ENCODE measurements around the gene DISC1.

DISC1 gene

DNA sequence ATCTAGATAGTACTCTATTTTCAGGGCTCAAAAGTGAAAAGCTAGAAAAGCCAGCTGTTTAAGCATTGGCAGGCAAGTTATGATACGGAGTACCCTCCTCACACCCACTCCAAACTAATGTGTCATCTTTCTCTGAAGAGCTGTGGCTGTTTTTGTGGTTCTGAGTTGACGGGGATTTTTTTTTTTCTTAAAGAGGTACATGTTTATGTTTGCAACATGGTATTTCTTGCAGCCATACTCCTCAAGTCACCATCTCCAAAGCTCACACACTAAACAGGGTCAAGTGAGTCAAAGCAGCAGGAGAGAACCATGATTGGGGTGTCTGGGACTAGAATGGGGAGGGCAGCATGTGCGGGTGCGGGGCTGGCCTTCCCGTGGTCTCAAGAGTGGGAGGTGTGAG, 347.2 kb downstream of the DISC1 start:
- no peak for DNase-seq (ENCODE audit: low read depth in 3 of 3, low spot score in 1 of 3)

DNA sequence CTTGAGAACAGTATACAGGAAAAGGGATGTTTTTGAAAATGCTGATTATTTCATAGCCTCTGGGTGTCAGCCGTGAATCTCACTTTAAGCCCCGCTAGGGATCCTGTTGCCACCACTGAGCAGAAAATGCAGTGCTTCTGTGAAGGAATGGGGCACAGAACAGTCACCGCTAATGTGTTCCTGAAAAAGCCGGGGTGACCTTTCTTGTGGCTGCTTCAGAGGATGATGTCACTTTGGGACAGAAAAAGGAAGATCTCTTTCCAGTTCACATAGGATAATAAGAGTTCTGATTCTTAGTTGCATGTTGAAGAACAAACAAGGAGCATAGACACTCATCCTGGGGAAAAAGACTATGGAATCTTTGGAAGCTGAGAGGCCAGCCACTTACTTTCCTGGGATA, 349.6 kb downstream of the DISC1 start:
- no peak for DNase-seq (ENCODE audit: low read depth in 3 of 3, low spot score in 1 of 3)

GRCh38 chr1:231981675-231982074, 355.1 kb downstream of the DISC1 start:
- no peak for DNase-seq (ENCODE audit: low read depth in 3 of 3, low spot score in 1 of 3)

GRCh38 chr1:231982871-231983587, 356.4 kb downstream of the DISC1 start:
- DNase-seq (ENCODE audit: low read depth in 3 of 3, low spot score in 1 of 3): no peak

DNA sequence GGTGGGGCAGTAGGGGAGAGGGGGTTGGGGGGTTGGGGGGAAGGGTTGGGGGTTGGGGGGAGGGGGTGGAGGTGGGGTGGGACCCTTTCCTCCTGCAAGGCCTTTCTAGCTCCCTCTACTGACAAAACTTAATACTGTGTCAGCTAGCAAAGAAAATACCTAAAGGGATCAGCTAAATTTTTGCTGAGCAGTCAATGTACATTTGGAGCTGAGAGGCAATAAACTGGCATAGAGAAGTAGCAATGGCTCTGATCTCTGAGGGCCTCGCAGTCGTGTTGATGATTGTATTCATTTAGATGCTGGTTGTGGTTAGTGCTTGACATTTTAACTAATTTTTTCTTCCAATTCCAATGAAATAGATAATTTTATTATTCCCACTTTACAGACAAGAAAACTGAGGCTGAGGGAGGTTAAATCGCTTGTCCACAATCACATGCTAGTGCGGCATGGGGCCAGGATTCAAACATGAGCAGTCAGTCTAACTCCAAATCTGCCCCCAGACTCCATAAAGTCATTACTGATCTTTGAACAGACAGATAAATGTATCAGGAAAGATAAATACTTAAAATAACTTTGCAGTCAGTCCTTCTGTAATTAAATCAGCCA, 357.1 kb downstream of the DISC1 start:
- no peak for DNase-seq (ENCODE audit: low read depth in 3 of 3, low spot score in 1 of 3)

DNA sequence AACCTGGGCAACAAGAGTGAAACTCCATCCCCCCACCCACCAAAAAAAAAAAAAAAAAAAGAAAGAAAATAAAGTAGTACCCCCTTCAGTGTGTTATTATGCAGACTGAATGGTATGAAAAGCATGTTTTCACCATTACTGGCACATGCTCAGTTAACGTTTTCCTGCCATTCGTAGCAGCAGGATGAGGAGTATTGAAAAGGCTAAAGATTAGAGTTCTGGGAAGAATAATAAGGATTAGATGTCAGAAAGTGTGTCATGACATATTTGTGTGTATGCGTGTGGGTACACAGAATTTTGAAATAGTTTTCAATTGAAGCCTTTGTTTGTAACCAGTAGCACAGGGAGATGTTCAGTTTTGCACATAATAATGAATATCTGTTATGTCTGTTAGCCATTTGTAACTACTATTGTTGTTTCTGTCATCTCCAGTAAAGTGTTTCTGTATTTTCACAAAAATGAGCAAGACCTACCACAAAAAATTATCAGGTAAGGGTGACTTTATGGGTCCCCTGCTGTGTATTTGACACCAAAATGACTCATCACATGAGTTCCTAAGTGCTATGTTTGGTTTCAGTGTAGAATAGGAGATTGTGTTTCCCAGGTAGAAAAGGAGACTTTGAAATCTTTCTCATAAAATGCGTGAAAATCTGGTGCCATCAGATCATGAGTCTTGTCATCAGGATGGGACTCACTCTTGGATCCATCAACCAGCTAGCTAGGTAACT, 358.9 kb downstream of the DISC1 start:
- DNase-seq (ENCODE audit: low read depth in 3 of 3, low spot score in 1 of 3): no peak

- no peak for DNase-seq (ENCODE audit: low read depth in 3 of 3, low spot score in 1 of 3)
Observed at GRCh38 chr1:231986631-231987336, 360.2 kb downstream of the DISC1 start.

GRCh38 chr1:231990388-231990787, 363.8 kb downstream of the DISC1 start:
- DNase-seq (ENCODE audit: low read depth in 3 of 3, low spot score in 1 of 3): no peak

DNA sequence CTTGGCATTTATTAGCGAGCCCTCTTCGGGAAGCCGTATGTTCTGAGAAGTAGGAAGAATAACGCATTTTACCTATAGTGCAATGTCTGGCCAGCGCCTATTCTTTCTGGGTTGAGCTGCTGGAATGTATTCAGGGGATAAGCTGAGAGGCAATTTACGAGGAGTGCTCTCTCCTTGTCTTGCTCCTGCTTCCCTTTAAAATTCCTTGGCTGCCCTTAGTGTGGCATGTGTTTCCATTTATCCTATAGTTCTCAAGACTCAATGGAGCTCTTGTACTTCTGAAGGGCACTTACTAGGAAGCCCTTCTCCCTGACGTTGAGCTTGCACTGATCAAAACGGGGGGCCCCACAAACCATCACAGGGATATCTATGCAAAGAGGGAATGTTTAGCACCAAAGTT, 364.6 kb downstream of the DISC1 start:
- no peak for DNase-seq (ENCODE audit: low read depth in 3 of 3, low spot score in 1 of 3)

DNA sequence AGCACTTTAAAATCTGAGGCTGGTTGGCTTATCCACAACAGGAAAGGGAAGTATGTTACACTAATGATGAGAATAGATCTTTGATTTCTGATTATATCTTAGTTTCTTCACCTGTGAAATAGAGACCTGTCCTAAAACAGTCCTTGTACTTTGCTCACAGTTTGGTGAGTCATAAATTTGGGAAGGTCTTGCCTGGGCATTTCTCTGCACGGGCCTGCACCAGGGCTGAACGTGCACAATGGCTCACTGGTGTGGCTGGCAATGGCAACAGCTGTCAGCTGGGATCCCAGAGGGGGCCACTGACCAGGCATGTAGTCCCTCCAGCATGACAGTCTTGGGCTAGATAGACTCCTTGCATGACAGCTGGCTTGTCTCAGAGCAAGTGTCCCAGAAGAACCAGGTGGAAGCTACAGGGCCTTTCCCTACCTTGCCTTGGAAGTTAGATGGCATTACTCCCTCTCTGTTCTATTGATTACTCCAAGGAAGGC, 367.4 kb downstream of the DISC1 start:
- DNase-seq (ENCODE audit: low read depth in 3 of 3, low spot score in 1 of 3): no peak

GRCh38 chr1:231998791-231999190, 372.2 kb downstream of the DISC1 start:
- no peak for DNase-seq (ENCODE audit: low read depth in 3 of 3, low spot score in 1 of 3)

GRCh38 chr1:232005300-232005699, 378.7 kb downstream of the DISC1 start:
- no peak for DNase-seq (ENCODE audit: low read depth in 3 of 3, low spot score in 1 of 3)

DNA sequence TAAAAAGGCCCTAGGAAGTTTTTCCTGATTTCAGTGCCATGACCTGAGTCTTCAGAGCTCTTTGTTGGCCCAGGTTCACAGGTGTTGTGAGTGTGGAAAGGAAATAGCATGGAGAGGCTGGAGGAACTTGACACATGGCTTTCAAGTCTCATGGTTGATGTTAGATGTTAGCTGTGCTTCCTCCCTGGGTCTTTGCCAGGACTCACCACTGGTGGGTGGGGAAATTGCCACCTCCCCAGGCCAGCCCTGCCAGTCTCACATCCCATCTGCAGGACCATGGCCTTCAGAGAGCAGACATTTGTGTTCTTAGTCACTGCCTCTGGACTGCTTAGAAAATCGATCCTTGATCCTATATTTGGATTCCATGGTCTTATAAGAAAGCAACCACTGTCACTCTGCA, 383.2 kb downstream of the DISC1 start:
- no peak for DNase-seq (ENCODE audit: low read depth in 3 of 3, low spot score in 1 of 3)

DNA sequence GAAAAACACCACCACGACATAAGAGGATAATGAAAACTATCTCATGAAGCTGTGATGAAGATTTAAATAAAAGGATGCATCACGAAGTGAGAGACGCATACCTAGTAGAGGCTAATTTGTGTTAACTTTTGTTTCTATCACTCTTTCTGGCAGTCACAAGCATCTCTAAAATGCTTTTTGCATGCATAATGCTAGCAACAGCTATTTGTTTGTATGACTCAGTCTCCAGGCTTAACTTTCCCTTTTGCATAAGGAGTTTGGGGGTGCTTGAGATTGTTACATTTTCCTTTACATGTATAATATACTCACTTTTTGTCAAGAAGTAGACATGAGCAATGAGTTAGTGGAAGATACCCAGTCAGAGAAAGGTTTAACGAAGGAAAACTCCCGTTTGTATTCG, 385.4 kb downstream of the DISC1 start:
- no peak for DNase-seq (ENCODE audit: low read depth in 3 of 3, low spot score in 1 of 3)

- no peak for DNase-seq (ENCODE audit: low read depth in 3 of 3, low spot score in 1 of 3)
Observed at GRCh38 chr1:232012773-232013386, 386.3 kb downstream of the DISC1 start.

- DNase-seq (ENCODE audit: low read depth in 3 of 3, low spot score in 1 of 3): no peak
Observed at GRCh38 chr1:232014941-232015340, 388.4 kb downstream of the DISC1 start.

DNA sequence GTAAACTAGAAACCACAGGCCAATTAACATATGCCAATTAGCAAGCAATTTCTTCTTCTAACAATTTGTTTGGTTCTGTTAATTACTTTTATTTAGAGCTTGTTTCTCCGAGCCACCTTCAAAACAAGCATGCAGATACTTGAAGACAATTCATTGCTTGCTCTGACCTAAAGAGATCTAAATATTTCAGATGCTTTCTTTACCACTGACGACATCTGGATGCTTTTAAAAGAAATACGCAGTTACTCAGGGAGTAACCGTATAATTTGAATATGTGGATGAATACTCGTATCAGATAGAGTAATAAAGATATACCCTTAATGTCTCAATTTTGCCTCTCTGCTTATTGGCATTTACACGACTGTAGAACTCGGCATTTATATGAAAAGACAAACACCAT, 390.0 kb downstream of the DISC1 start:
- DNase-seq (ENCODE audit: low read depth in 3 of 3, low spot score in 1 of 3): no peak

DNA sequence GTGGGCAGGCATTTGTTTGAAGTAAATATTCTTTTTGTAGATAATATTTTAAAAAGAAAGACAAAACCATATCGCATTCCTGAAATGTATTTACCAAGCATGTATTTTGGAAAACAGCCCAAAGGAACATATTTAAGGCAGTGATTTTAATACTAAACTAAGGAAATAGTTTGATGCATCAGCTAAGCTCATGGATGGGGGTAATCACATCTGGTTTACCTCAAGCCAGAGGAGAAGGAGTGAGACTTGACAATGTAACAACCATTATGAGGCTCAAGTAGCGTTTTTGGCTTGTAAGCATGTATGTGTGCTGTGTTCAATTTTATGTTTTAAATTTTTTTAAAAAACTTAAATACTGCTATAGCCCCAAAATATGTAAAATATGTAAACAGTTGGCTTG, 390.5 kb downstream of the DISC1 start:
- DNase-seq (ENCODE audit: low read depth in 3 of 3, low spot score in 1 of 3): no peak

GRCh38 chr1:232017759-232018158, 391.2 kb downstream of the DISC1 start:
- DNase-seq (ENCODE audit: low read depth in 3 of 3, low spot score in 1 of 3): no peak

GRCh38 chr1:232018231-232019025, 391.8 kb downstream of the DISC1 start:
- no peak for DNase-seq (ENCODE audit: low read depth in 3 of 3, low spot score in 1 of 3)

GRCh38 chr1:232019026-232019340, 392.4 kb downstream of the DISC1 start:
- DNase-seq (ENCODE audit: low read depth in 3 of 3, low spot score in 1 of 3): no peak
